Hindlimb muscle (tissue), 1 donor: Measurements from ENCODE around the gene CFI. TPM values are rescaled to one million over a fixed set of nuclear protein-coding genes. Genes with fewer than 3 reads are reported as not detected.

Source experiments
- polyA plus RNA-seq: library from polyadenylated mRNA; unstranded; fragments of 120-200 nt; gene quantifications from one replicate; pipeline ENCODE4 v1.2.1, GENCODE V29; 2013; ENCODE audit not compliant: insufficient read length

Gene CFI
- polyA plus RNA-seq, 1 donor = 7.3 TPM

Other genes with a start within 250 kb of the CFI start
- gene MCUB, start 241.8 kb downstream of the CFI start, polyA plus RNA-seq = 12.6 TPM
- gene CASP6, start 98.6 kb downstream of the CFI start, polyA plus RNA-seq = 16.3 TPM
- 14.8 TPM for gene PLA2G12A, start 71.9 kb downstream of the CFI start, polyA plus RNA-seq
- 26.2 TPM for gene GAR1, start 13.8 kb upstream of the CFI start, polyA plus RNA-seq
- gene RRH, start 26.0 kb upstream of the CFI start, polyA plus RNA-seq = 0.53 TPM
- gene LRIT3, start 46.1 kb upstream of the CFI start, polyA plus RNA-seq = 0.46 TPM
- 16.4 TPM for gene EGF, start 110.9 kb upstream of the CFI start, polyA plus RNA-seq